Activated CD4-positive, alpha-beta memory T cell treated with anti-CD3 and anti-CD28 coated beads for 36 hours (primary cell): ENCODE data around the gene EHD4. TPM values are rescaled to one million over a fixed set of nuclear protein-coding genes. Genes with fewer than 3 reads are reported as not detected.

Experiments used
- CTCF ChIA-PET: fragments of 350-600 bp; sonication (Branson Sonifier 250); formaldehyde crosslinking; loops from one replicate; lab custom pipeline; 2021; ENCODE audit warnings: antibody characterized with exemption, inconsistent platforms; lab: Charles Lee
- POLR2A ChIA-PET: fragments of 350-600 bp; sonication (Branson Sonifier 250); formaldehyde crosslinking; loops from one replicate; lab custom pipeline; 2021; ENCODE audit warnings: antibody characterized with exemption; lab: Charles Lee
- DNase-seq: peaks from one replicate; pipeline ENCODE4 v3.0.0-alpha.2; 2020
- H3K27ac Mint-ChIP-seq: one replicate; pipeline ENCODE4 v1.8.0; 2021; ENCODE audit warnings: mixed read lengths
- H3K27me3 Mint-ChIP-seq: one replicate; pipeline ENCODE4 v1.8.0; 2021; ENCODE audit warnings: mixed read lengths
- H3K36me3 Mint-ChIP-seq: one replicate; pipeline ENCODE4 v1.8.0; 2021; ENCODE audit warnings: mixed read lengths
- H3K4me1 Mint-ChIP-seq: one replicate; pipeline ENCODE4 v1.8.0; 2021; ENCODE audit warnings: low read depth, mixed read lengths
- H3K4me3 Mint-ChIP-seq: one replicate; pipeline ENCODE4 v1.8.0; 2021; ENCODE audit warnings: mild to moderate bottlenecking, mixed read lengths
- H3K9me3 Mint-ChIP-seq: one replicate; pipeline ENCODE4 v1.8.0; 2021; ENCODE audit warnings: mixed read lengths
- intact Hi-C: fragments of 100-400 bp; cut with micrococcal nuclease; formaldehyde crosslinking; loops from one replicate; pipeline ENCODE4 v1.15.1; 2023
- total RNA-seq, 2 experiments: library from RNA; stranded (reverse); gene quantifications; one replicate each; pipeline ENCODE4 v1.2.3, GENCODE V29; 2021

Gene EHD4
- total RNA-seq, 2 experiments from 2014 or later, result 43.6 to 45.0 TPM

GRCh38 chr15:41868321-41868720 lies 104.0 kb downstream of the EHD4 start:
- Mint-ChIP-seq H3K27ac (no peak overlapping the region), H3K4me1 (peaks cover 20% of the 10 kb centered on the region), H3K4me3 (no peak overlapping the region), H3K36me3 (no peaks in the 10 kb centered on the region), H3K9me3 (no peaks in the 10 kb centered on the region), H3K27me3 (no peaks in the 10 kb centered on the region)
- intact Hi-C loops, result no loop called here
- ChIA-PET CTCF (interaction anchor here (0.6 kb wide), 1 partner anchor 36 kb away, joined by 3 read pairs; no protein-coding TSS in a partner anchor), POLR2A (no interaction called here)
- no peak for DNase-seq

DNA sequence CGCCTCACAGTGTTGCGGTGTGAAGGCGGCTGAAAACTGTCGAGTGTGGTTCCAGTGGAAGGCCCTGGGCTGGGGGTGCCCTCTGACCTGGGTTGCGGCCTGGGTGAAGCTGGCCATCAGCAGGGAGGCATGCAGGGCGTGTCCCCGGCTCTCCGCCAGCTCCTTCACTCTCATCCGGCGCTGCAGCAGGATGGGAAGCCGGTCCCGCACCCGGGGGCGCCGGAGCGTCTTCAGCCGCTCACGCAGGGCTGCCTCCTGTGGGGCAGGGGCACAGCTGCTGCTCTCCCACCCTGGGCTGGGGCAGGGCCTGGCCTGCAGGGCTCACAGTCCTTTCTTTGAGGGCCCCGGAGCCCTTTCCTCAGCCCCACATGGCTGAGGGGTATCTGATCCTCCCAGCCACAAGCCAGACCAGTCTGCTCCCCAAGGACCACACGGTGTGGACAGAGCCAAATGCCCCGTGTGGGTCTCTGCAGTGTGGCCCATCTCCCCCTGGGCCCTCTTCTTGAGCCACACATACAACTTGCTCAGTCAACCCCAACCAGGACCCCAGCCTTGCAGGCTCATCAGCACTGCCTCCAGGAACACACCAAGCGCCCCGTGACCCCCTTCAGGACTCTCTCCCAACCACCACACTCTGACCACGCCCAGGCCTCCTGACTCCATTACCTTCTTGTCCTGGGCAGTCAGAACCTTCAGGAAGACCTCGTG lies 105.3 kb downstream of the EHD4 start:
- ChIA-PET CTCF (no interaction called here), POLR2A (interaction anchor here (1.3 kb wide), 1 partner anchor 15 kb away, joined by 3 read pairs; no protein-coding TSS in a partner anchor)
- no peaks in the 10 kb centered on the region for H3K9me3 Mint-ChIP-seq
- intact Hi-C loops, result no loop called here
- H3K4me3 Mint-ChIP-seq, result no peak overlapping the region
- H3K36me3 Mint-ChIP-seq, result no peaks in the 10 kb centered on the region
- no peaks in the 10 kb centered on the region for H3K27me3 Mint-ChIP-seq
- no peak overlapping the region for H3K27ac Mint-ChIP-seq
- H3K4me1 Mint-ChIP-seq, result peaks cover 16% of the 10 kb centered on the region
- no peak for DNase-seq

- Mint-ChIP-seq H3K4me1 (peaks cover 16% of the 10 kb centered on the region), H3K27ac (no peak overlapping the region), H3K36me3 (no peaks in the 10 kb centered on the region), H3K4me3 (no peak overlapping the region), H3K27me3 (no peaks in the 10 kb centered on the region), H3K9me3 (no peaks in the 10 kb centered on the region)
- POLR2A ChIA-PET, result interaction anchor here (1.3 kb wide), 1 partner anchor 14 kb away, joined by 3 read pairs; no protein-coding TSS in a partner anchor
- intact Hi-C loops, result no loop called here
- no peak for DNase-seq
- CTCF ChIA-PET, result no interaction called here
Measured at GRCh38 chr15:41866263-41866703, 106.1 kb downstream of the EHD4 start.

GRCh38 chr15:41865490-41866055 lies 106.8 kb downstream of the EHD4 start:
- CTCF ChIA-PET, result no interaction called here
- peaks cover 11% of the 10 kb centered on the region for H3K4me1 Mint-ChIP-seq
- no peak for DNase-seq
- no peaks in the 10 kb centered on the region for H3K9me3 Mint-ChIP-seq
- no peak overlapping the region for H3K4me3 Mint-ChIP-seq
- POLR2A ChIA-PET, result interaction anchor here (1.3 kb wide), 1 partner anchor 14 kb away, joined by 3 read pairs; no protein-coding TSS in a partner anchor
- no peaks in the 10 kb centered on the region for H3K36me3 Mint-ChIP-seq
- no peak overlapping the region for H3K27ac Mint-ChIP-seq
- no peaks in the 10 kb centered on the region for H3K27me3 Mint-ChIP-seq
- intact Hi-C loops, result no loop called here

- Mint-ChIP-seq H3K27ac (no peak overlapping the region), H3K4me3 (no peak overlapping the region), H3K36me3 (no peaks in the 10 kb centered on the region), H3K9me3 (no peaks in the 10 kb centered on the region), H3K4me1 (peaks cover 8% of the 10 kb centered on the region), H3K27me3 (no peaks in the 10 kb centered on the region)
- ChIA-PET CTCF (interaction anchor here (1.3 kb wide), 1 partner anchor 42 kb away, joined by 6 read pairs; no protein-coding TSS in a partner anchor), POLR2A (no interaction called here)
- no peak for DNase-seq
- intact Hi-C loops, result no loop called here
Measured at GRCh38 chr15:41862515-41863116, 109.7 kb downstream of the EHD4 start.

GRCh38 chr15:41861736-41862356 lies 110.5 kb downstream of the EHD4 start:
- no peaks in the 10 kb centered on the region for H3K27me3 Mint-ChIP-seq
- H3K27ac Mint-ChIP-seq, result no peak overlapping the region
- no peaks in the 10 kb centered on the region for H3K9me3 Mint-ChIP-seq
- no peak overlapping the region for H3K4me3 Mint-ChIP-seq
- H3K4me1 Mint-ChIP-seq, result peaks cover 8% of the 10 kb centered on the region
- CTCF ChIA-PET, result interaction anchor here (1.3 kb wide), 1 partner anchor 43 kb away, joined by 6 read pairs; no protein-coding TSS in a partner anchor
- intact Hi-C loops, result no loop called here
- no peaks in the 10 kb centered on the region for H3K36me3 Mint-ChIP-seq
- POLR2A ChIA-PET, result no interaction called here
- DNase-seq, result no peak

GRCh38 chr15:41860049-41860828 lies 112.1 kb downstream of the EHD4 start:
- no peak for DNase-seq
- Mint-ChIP-seq H3K9me3 (no peaks in the 10 kb centered on the region), H3K4me3 (no peak overlapping the region), H3K27me3 (no peaks in the 10 kb centered on the region), H3K4me1 (peaks cover 8% of the 10 kb centered on the region), H3K36me3 (no peaks in the 10 kb centered on the region), H3K27ac (no peak overlapping the region)
- POLR2A ChIA-PET, result no interaction called here
- intact Hi-C loops, result no loop called here
- CTCF ChIA-PET, result no interaction called here

- H3K4me1 Mint-ChIP-seq, result peaks cover 8% of the 10 kb centered on the region
- DNase-seq, result no peak
- H3K9me3 Mint-ChIP-seq, result no peaks in the 10 kb centered on the region
- H3K27ac Mint-ChIP-seq, result no peak overlapping the region
- no peaks in the 10 kb centered on the region for H3K36me3 Mint-ChIP-seq
- ChIA-PET POLR2A (no interaction called here), CTCF (no interaction called here)
- intact Hi-C loops, result no loop called here
- no peak overlapping the region for H3K4me3 Mint-ChIP-seq
- no peaks in the 10 kb centered on the region for H3K27me3 Mint-ChIP-seq
Measured at GRCh38 chr15:41858756-41859155, 113.6 kb downstream of the EHD4 start.

DNA sequence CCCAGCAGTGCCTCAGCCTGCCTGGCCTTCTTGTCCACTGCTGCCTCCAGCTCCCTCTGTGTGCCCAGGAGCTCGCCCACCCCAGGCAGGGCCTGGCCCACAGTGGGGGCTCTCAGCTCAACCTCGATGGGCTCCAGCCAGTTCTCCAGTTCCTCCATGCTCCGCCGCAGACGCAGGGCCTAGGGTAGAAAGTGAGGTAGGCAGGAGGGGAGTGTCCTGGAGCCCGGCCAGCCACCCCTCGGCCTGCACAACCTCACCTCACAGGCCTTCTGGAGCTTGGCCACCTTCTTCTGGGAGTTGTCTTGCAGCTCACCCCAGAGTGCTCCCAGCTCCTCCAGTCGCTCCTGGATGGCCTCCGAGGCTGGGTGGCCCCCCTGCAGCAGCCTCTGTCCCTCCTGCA lies 115.0 kb downstream of the EHD4 start:
- H3K4me3 Mint-ChIP-seq, result no peak overlapping the region
- H3K9me3 Mint-ChIP-seq, result no peaks in the 10 kb centered on the region
- CTCF ChIA-PET, result interaction anchor here (0.9 kb wide), 1 partner anchor 45 kb away, joined by 3 read pairs; no protein-coding TSS in a partner anchor
- DNase-seq, result no peak
- peaks cover 8% of the 10 kb centered on the region for H3K4me1 Mint-ChIP-seq
- intact Hi-C loops, result no loop called here
- H3K27ac Mint-ChIP-seq, result no peak overlapping the region
- POLR2A ChIA-PET, result no interaction called here
- no peaks in the 10 kb centered on the region for H3K36me3 Mint-ChIP-seq
- H3K27me3 Mint-ChIP-seq, result no peaks in the 10 kb centered on the region

GRCh38 chr15:41856716-41857115 lies 115.6 kb downstream of the EHD4 start:
- ChIA-PET CTCF (no interaction called here), POLR2A (interaction anchor here (0.9 kb wide), 1 partner anchor 33 kb away, joined by 3 read pairs; no protein-coding TSS in a partner anchor)
- Mint-ChIP-seq H3K27ac (no peak overlapping the region), H3K27me3 (no peaks in the 10 kb centered on the region), H3K36me3 (no peaks in the 10 kb centered on the region), H3K9me3 (no peaks in the 10 kb centered on the region), H3K4me1 (peaks cover 8% of the 10 kb centered on the region), H3K4me3 (no peak overlapping the region)
- intact Hi-C loops, result no loop called here
- no peak for DNase-seq

GRCh38 chr15:41856262-41856661 lies 116.1 kb downstream of the EHD4 start:
- intact Hi-C loops, result no loop called here
- H3K36me3 Mint-ChIP-seq, result no peaks in the 10 kb centered on the region
- no peak overlapping the region for H3K27ac Mint-ChIP-seq
- CTCF ChIA-PET, result interaction anchor here (1.4 kb wide), 1 partner anchor 48 kb away, joined by 3 read pairs; no protein-coding TSS in a partner anchor
- H3K4me1 Mint-ChIP-seq, result peaks cover 8% of the 10 kb centered on the region
- no peak overlapping the region for H3K4me3 Mint-ChIP-seq
- POLR2A ChIA-PET, result interaction anchor here (0.9 kb wide), 1 partner anchor 33 kb away, joined by 3 read pairs; no protein-coding TSS in a partner anchor
- no peaks in the 10 kb centered on the region for H3K9me3 Mint-ChIP-seq
- no peak for DNase-seq
- no peaks in the 10 kb centered on the region for H3K27me3 Mint-ChIP-seq
